HL-60 (cell line): ENCODE measurements around the gene CDC42EP1.

Source experiments
- DNase-seq, 2 experiments: peaks; one replicate each; pipeline ENCODE4 v3.0.0-alpha.2; 2010 to 2020; ENCODE audit warnings: low read depth in 1 of 2, low spot score in 1 of 2
- H3K27ac ChIP-seq: fragments of 250-450 bp; sonication (Bioruptor Pico); replicated peaks from 2 replicates; pipeline ENCODE4 v1.5.1; 2020; ENCODE audit warnings: mild to moderate bottlenecking, moderate library complexity
- H3K27me3 ChIP-seq: fragments of 250-450 bp; sonication (Bioruptor Pico); 2 replicates; pipeline ENCODE4 v1.5.1; 2021; ENCODE audit warnings: mild to moderate bottlenecking, moderate library complexity; ENCODE audit not compliant: insufficient read depth, poor library complexity, severe bottlenecking
- H3K4me3 ChIP-seq: replicated peaks from 2 replicates; pipeline ENCODE4 v1.5.1; 2011; ENCODE audit warnings: mild to moderate bottlenecking, control low read depth, low read length; ENCODE audit not compliant: insufficient read depth
- GABPA ChIP-seq: IDR thresholded peaks from 2 replicates; pipeline ENCODE4 v1.6.1; 2012; ENCODE audit warnings: low read depth
- POLR2AphosphoS5 ChIP-seq: IDR thresholded peaks from 2 replicates; pipeline ENCODE4 v1.6.1; 2012; ENCODE audit warnings: low read depth
- SPI1 ChIP-seq: IDR thresholded peaks from 2 replicates; pipeline ENCODE4 v1.6.1; 2012; ENCODE audit warnings: low read depth, mild to moderate bottlenecking, borderline replicate concordance
- TF ChIP-seq, protein P1 (sequence below): IDR thresholded peaks from 2 replicates; pipeline ENCODE4 v1.6.1; 2012; ENCODE audit warnings: low read depth; ENCODE audit not compliant: insufficient replicate concordance
- TF ChIP-seq, protein P2 (sequence below): IDR thresholded peaks from one replicate; pipeline ENCODE4 v1.5.1; 2011; ENCODE audit warnings: low read length, control low read depth, inconsistent platforms; ENCODE audit not compliant: insufficient read depth

The CDC42EP1 gene

DNA sequence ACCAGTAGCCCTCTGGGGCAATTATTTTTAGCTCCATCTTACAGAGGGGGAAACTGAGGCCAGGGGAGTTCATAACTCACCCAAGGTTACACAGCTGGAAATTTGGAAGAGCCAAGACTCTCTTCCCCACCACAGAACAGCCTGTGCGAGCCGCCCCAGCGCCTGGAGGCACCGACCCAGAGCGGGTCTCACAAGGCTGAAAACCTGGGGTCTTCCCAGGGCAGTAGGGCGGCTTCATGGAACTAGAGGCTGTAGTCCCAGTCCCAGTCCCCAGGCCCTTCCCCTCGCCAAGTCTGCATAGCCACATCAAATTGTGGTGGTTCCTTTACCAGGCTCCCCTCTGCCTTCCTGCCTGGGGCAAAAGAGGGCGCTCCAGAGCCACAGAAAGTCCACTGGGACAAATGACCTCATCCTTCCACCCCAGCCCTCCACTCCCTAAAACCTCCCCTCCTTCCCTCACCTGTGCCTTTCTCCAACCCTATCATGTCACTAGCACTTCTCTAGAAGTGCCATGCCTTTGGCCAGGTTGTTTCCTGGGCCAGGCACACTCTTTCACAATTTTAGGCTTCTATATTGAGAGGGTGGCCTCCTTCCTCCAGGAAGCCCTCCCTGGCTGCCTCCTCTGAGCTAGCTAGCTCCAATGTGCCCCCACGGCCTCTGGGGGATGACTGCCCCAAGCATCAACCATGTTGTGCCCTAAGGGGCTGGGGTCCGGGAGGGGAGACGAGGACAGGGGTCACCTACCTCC is 15.2 kb upstream of the CDC42EP1 start:
- H3K27ac ChIP-seq: no peak overlapping the region
- H3K27me3 ChIP-seq: no peaks in the 10 kb centered on the region
- no peak overlapping the region for H3K4me3 ChIP-seq
- TF ChIP-seq, protein P1, sequence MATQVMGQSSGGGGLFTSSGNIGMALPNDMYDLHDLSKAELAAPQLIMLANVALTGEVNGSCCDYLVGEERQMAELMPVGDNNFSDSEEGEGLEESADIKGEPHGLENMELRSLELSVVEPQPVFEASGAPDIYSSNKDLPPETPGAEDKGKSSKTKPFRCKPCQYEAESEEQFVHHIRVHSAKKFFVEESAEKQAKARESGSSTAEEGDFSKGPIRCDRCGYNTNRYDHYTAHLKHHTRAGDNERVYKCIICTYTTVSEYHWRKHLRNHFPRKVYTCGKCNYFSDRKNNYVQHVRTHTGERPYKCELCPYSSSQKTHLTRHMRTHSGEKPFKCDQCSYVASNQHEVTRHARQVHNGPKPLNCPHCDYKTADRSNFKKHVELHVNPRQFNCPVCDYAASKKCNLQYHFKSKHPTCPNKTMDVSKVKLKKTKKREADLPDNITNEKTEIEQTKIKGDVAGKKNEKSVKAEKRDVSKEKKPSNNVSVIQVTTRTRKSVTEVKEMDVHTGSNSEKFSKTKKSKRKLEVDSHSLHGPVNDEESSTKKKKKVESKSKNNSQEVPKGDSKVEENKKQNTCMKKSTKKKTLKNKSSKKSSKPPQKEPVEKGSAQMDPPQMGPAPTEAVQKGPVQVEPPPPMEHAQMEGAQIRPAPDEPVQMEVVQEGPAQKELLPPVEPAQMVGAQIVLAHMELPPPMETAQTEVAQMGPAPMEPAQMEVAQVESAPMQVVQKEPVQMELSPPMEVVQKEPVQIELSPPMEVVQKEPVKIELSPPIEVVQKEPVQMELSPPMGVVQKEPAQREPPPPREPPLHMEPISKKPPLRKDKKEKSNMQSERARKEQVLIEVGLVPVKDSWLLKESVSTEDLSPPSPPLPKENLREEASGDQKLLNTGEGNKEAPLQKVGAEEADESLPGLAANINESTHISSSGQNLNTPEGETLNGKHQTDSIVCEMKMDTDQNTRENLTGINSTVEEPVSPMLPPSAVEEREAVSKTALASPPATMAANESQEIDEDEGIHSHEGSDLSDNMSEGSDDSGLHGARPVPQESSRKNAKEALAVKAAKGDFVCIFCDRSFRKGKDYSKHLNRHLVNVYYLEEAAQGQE: no peak
- TF ChIP-seq, protein P2, sequence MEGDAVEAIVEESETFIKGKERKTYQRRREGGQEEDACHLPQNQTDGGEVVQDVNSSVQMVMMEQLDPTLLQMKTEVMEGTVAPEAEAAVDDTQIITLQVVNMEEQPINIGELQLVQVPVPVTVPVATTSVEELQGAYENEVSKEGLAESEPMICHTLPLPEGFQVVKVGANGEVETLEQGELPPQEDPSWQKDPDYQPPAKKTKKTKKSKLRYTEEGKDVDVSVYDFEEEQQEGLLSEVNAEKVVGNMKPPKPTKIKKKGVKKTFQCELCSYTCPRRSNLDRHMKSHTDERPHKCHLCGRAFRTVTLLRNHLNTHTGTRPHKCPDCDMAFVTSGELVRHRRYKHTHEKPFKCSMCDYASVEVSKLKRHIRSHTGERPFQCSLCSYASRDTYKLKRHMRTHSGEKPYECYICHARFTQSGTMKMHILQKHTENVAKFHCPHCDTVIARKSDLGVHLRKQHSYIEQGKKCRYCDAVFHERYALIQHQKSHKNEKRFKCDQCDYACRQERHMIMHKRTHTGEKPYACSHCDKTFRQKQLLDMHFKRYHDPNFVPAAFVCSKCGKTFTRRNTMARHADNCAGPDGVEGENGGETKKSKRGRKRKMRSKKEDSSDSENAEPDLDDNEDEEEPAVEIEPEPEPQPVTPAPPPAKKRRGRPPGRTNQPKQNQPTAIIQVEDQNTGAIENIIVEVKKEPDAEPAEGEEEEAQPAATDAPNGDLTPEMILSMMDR: peak; percentile 75
- DNase-seq: peak in 1 of 2 experiments; percentile 68

DNA sequence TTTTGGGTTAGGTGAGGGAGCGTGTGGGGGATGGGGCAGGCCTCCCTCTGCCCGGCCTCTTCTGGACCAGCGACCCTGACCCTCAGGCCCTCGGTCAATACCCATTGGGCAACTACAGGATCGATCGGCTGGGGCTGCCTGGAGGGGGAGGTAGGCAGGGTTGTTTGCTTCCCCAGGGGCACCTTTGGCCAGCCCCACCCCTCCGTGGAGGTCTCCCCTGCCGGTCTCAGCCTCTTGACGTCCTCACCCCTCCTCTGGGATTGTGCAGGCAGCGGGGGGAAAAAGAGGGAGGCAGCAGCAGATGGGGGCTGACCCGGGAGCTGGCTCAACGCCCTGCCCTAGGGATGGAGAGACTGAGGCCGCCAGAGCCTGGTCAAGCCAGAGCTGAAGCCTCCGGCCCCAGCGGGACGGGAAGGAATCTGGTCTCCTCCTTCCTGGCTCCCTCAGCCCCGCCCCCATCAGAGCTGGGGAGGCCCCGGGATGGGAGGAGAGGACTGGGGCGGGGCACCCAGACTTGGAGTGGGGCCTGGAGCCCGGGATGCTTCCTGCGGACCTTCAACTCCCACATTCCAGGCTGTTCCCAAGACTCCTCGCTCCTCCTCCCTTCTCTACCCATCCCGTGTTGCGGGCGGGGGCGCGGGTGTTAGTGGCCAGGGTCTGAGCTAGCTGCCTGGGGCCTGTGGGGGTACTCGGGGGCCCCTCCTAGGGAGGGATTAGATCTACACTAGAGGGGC is 14.4 kb upstream of the CDC42EP1 start:
- Histone ChIP-seq H3K27me3 (no peaks in the 10 kb centered on the region), H3K4me3 (no peak overlapping the region), H3K27ac (no peak overlapping the region)
- TF ChIP-seq, protein P2: no peak
- TF ChIP-seq SPI1 (no peak), POLR2AphosphoS5 (no peak), GABPA (no peak)
- TF ChIP-seq, protein P1: no peak
- no peak for DNase-seq

DNA sequence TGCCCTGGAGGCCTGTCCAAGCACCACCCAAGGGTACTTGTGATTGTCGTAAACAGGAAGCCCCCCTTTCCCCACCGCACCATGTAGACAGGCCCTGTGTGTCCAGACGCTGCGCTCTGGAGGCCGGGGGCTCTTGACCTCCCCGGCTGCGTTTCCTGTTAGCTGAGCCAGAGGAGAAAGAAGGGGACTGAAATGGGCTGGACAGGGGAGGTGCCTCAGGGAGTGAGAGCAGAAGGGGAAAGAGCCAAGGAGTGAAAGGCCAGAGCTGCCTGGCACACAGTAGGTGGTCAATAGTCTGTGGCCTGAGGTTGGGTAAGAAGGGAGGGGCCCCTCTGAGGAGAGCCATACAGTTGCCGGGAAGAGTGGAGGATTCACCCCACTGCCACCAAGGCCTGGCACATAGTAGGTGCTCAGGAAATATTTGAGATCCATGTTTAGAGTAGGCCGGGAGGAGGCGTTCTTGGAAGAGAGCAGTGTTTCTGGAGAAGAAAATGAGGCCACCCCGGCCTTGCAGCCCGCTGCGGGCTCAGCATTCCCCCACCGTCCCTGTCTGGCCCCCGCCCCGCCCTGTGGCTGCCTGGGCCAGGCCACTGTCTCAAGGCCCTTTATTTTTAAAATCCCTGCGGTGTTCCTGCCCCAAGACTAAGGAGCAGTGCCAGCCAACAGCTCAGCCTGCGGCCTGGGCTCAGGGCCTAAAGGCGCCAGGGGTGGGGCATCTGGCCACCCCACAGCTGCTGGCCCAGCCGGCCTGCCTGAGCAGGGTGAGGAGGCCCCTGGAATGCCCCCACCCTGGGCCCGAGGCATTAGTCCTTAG is 13.6 kb upstream of the CDC42EP1 start:
- no peak for DNase-seq
- H3K4me3 ChIP-seq: no peak overlapping the region
- no peak overlapping the region for H3K27ac ChIP-seq
- peaks cover 2% of the 10 kb centered on the region for H3K27me3 ChIP-seq
- TF ChIP-seq POLR2AphosphoS5: no peak
- no peak for TF ChIP-seq GABPA
- no peak for TF ChIP-seq SPI1

DNA sequence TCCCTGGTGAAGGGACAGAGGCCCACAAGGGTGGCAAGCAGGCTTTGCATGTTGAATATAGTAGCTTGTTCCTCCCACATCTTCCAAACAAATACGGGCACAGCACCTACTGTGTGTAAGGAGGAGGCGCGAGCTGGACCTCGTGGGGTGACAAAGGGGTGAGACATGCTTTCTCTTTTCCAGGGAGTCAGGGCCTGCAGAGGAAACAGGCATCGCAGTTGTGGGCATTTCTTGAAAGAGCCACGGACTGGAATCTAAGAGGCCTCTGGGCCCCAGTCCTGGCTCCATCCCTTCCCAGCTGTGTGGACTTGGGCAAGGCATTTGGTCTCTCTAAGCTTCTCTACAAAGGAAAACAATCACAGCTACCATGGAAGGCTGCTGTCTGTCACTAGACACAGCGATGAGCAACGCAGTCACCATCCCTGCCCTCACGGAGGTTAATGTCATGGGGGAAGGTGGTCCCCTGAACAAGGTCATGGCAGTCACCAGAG is 13.0 kb upstream of the CDC42EP1 start:
- TF ChIP-seq, protein P2: no peak
- no peak for TF ChIP-seq GABPA
- TF ChIP-seq SPI1: no peak
- TF ChIP-seq, protein P1: no peak
- no peak for TF ChIP-seq POLR2AphosphoS5
- H3K27me3 ChIP-seq: peaks cover 2% of the 10 kb centered on the region
- H3K4me3 ChIP-seq: no peak overlapping the region
- no peak overlapping the region for H3K27ac ChIP-seq
- DNase-seq: no peak
